Endothelial cell of umbilical vein (primary cell): ENCODE measurements around the gene EFNA5.

Experiments
- CTCF ChIP-seq, 2 donors: IDR thresholded peaks; 1 replicate in 1 of 2; 2 replicates in 1 of 2; pipeline ENCODE4 v1.5.1; 2011; ENCODE audit warnings: low read length in 2 of 2, mild to moderate bottlenecking in 2 of 2, moderate library complexity in 2 of 2, control low read depth in 1 of 2, inconsistent platforms in 1 of 2, low read depth in 1 of 2; ENCODE audit not compliant: insufficient read depth in 1 of 2; ENCODE audit errors: extremely low read depth in 1 of 2
- EZH2 ChIP-seq: IDR thresholded peaks from 2 replicates; pipeline ENCODE4 v1.6.1; 2012; ENCODE audit warnings: borderline replicate concordance, low read depth, mild to moderate bottlenecking, moderate library complexity, low read length, inconsistent platforms; ENCODE audit not compliant: severe bottlenecking
- GATA2 ChIP-seq: IDR thresholded peaks from 2 replicates; pipeline ENCODE4 v1.7.0; 2011; ENCODE audit warnings: low read depth, mild to moderate bottlenecking, moderate library complexity, mixed read lengths, low read length; ENCODE audit not compliant: insufficient read length, insufficient read depth
- JUN ChIP-seq: IDR thresholded peaks from 2 replicates; pipeline ENCODE4 v1.6.1; 2011; ENCODE audit warnings: borderline replicate concordance, low read depth; ENCODE audit not compliant: insufficient read length, insufficient read depth
- MAX ChIP-seq: IDR thresholded peaks from 2 replicates; pipeline ENCODE4 v1.6.1; 2011; ENCODE audit not compliant: insufficient read depth, insufficient read length
- MYC ChIP-seq: IDR thresholded peaks from one replicate; pipeline ENCODE4 v1.6.1; 2011; ENCODE audit warnings: mild to moderate bottlenecking, low read depth, low read length
- POLR2A ChIP-seq: IDR thresholded peaks from 2 replicates; pipeline ENCODE4 v1.6.1; 2012; ENCODE audit warnings: low read depth, mild to moderate bottlenecking, control low read depth, low read length
- POLR2AphosphoS5 ChIP-seq: IDR thresholded peaks from 2 replicates; pipeline ENCODE4 v1.6.1; 2012; ENCODE audit warnings: low read depth, mild to moderate bottlenecking, control low read depth, low read length, moderate library complexity; ENCODE audit not compliant: insufficient read depth

GRCh38 chr5:107535849-107536248 lies 134.9 kb downstream of the EFNA5 start:
- no peak for TF ChIP-seq JUN
- no peak for TF ChIP-seq POLR2AphosphoS5
- no peak for TF ChIP-seq POLR2A
- no peak for TF ChIP-seq CTCF (IDR thresholded peaks at IDR 0.05; ENCODE audit: extremely low read depth in 1 of 2, insufficient read depth in 1 of 2, low read depth in 1 of 2, low read length in 2 of 2)
- TF ChIP-seq MYC, result no peak
- no peak for TF ChIP-seq EZH2
- TF ChIP-seq GATA2, result no peak
- no peak for TF ChIP-seq MAX
